MM.1S (cell line): ENCODE measurements around the gene NSD1.
"Not testable (repeated sequence)": the region's sequence is repeated elsewhere in the genome, so short reads cannot be mapped to it uniquely, and the experiment has no call there.

Experiments used
- DNase-seq: peaks from one replicate; pipeline ENCODE4 v3.0.0-alpha.2; 2015
- H2AFZ ChIP-seq: fragments of 300-600 bp; sonication (generic); 2 replicates; pipeline ENCODE4 v1.6.0; 2016; ENCODE audit warnings: antibody characterized with exemption, low read length
- H3F3A ChIP-seq: fragments of 300-600 bp; sonication (generic); 2 replicates; pipeline ENCODE4 v1.6.1; 2016; ENCODE audit warnings: mild to moderate bottlenecking, antibody characterized with exemption, low read length, moderate library complexity, mixed read lengths; ENCODE audit not compliant: insufficient read depth
- H3K27ac ChIP-seq: fragments of 300-600 bp; sonication (generic); 2 replicates; pipeline ENCODE4 v1.5.1; 2016; ENCODE audit warnings: mild to moderate bottlenecking, low read length
- H3K27me3 ChIP-seq: fragments of 300-600 bp; sonication (generic); replicated peaks from 2 replicates; pipeline ENCODE4 v1.6.0; 2016; ENCODE audit warnings: low read length; ENCODE audit not compliant: insufficient read depth
- H3K36me3 ChIP-seq: fragments of 300-600 bp; sonication (generic); replicated peaks from 2 replicates; pipeline ENCODE4 v1.6.1; 2016; ENCODE audit warnings: mild to moderate bottlenecking, low read length, mixed read lengths; ENCODE audit not compliant: insufficient read depth
- H3K4me1 ChIP-seq: fragments of 300-600 bp; sonication (generic); 2 replicates; pipeline ENCODE4 v1.6.1; 2016; ENCODE audit warnings: low read length, mixed read lengths
- H3K4me2 ChIP-seq: fragments of 300-600 bp; sonication (generic); 2 replicates; pipeline ENCODE4 v1.6.0; 2016; ENCODE audit warnings: low read depth, low read length
- H3K4me3 ChIP-seq: fragments of 300-600 bp; sonication (generic); 2 replicates; pipeline ENCODE4 v1.5.1; 2016; ENCODE audit warnings: low read length, mixed read lengths
- H3K79me2 ChIP-seq: fragments of 300-600 bp; sonication (generic); 2 replicates; pipeline ENCODE4 v1.6.1; 2016; ENCODE audit warnings: mixed run types, low read length, mixed read lengths
- H3K9ac ChIP-seq: fragments of 300-600 bp; sonication (generic); 2 replicates; pipeline ENCODE4 v1.6.1; 2016; ENCODE audit warnings: low read length, mixed read lengths
- H3K9me2 ChIP-seq: fragments of 300-600 bp; sonication (generic); replicated peaks from 2 replicates; pipeline ENCODE4 v1.6.1; 2016; ENCODE audit warnings: mild to moderate bottlenecking, low read length, mixed read lengths; ENCODE audit not compliant: insufficient read depth
- H3K9me3 ChIP-seq: fragments of 300-600 bp; sonication (generic); replicated peaks from 2 replicates; pipeline ENCODE4 v1.6.1; 2016; ENCODE audit warnings: mild to moderate bottlenecking, low read length, mixed read lengths; ENCODE audit not compliant: insufficient read depth
- H4K20me1 ChIP-seq: fragments of 300-600 bp; sonication (generic); 2 replicates; pipeline ENCODE4 v1.6.1; 2016; ENCODE audit warnings: mild to moderate bottlenecking, low read length, moderate library complexity, mixed read lengths; ENCODE audit not compliant: insufficient read depth
- EZH2 ChIP-seq: fragments of 300-600 bp; sonication (generic); optimal IDR thresholded peaks from 2 replicates; pipeline ENCODE3; 2017; ENCODE audit warnings: low read depth, mild to moderate bottlenecking, antibody characterized with exemption, low read length, mixed read lengths
- EZH2phosphoT487 ChIP-seq: fragments of 300-600 bp; sonication (generic); IDR thresholded peaks from 2 replicates; pipeline ENCODE4 v1.6.1; 2018; ENCODE audit warnings: antibody characterized with exemption, low read length
- TF ChIP-seq, protein P1 (sequence below): fragments of 300-600 bp; sonication (generic); IDR thresholded peaks from 2 replicates; pipeline ENCODE4 v1.5.1; 2016; ENCODE audit warnings: antibody characterized with exemption, low read length, mixed read lengths

NSD1 gene

DNA sequence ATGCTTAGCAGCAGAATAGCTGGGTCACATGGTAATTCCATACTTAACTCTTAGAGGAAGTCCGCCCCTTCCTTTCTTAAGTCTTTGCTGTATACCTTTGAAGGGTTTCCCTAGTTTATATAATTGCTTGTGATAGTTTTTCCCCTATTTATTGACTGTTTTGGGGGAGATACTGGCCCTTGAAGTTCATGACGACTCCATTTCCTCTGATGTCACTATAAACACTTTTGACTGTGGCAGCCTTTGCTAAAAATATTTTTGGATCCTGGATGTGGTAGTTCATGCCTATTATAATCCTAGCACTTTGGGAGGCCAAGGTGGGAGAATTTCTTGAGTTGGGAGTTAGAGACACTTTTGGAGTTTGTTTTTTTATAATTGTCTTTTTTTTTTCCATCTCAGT lies 38.4 kb downstream of the NSD1 start:
- no peaks in the 10 kb centered on the region for H3F3A ChIP-seq
- no peaks in the 10 kb centered on the region for H4K20me1 ChIP-seq
- no peaks in the 10 kb centered on the region for H3K36me3 ChIP-seq
- DNase-seq, result no peak
- TF ChIP-seq, protein P1, sequence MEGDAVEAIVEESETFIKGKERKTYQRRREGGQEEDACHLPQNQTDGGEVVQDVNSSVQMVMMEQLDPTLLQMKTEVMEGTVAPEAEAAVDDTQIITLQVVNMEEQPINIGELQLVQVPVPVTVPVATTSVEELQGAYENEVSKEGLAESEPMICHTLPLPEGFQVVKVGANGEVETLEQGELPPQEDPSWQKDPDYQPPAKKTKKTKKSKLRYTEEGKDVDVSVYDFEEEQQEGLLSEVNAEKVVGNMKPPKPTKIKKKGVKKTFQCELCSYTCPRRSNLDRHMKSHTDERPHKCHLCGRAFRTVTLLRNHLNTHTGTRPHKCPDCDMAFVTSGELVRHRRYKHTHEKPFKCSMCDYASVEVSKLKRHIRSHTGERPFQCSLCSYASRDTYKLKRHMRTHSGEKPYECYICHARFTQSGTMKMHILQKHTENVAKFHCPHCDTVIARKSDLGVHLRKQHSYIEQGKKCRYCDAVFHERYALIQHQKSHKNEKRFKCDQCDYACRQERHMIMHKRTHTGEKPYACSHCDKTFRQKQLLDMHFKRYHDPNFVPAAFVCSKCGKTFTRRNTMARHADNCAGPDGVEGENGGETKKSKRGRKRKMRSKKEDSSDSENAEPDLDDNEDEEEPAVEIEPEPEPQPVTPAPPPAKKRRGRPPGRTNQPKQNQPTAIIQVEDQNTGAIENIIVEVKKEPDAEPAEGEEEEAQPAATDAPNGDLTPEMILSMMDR, result no peak
- TF ChIP-seq EZH2phosphoT487, result no peak
- no peak for TF ChIP-seq EZH2
- no peak overlapping the region for H3K9ac ChIP-seq
- no peak overlapping the region for H3K4me3 ChIP-seq
- no peak overlapping the region for H3K4me2 ChIP-seq
- H3K9me2 ChIP-seq, result no peaks in the 10 kb centered on the region
- H3K9me3 ChIP-seq, result no peaks in the 10 kb centered on the region
- H3K27ac ChIP-seq, result no peak overlapping the region
- no peaks in the 10 kb centered on the region for H3K27me3 ChIP-seq
- no peaks in the 10 kb centered on the region for H3K4me1 ChIP-seq
- peaks cover 48% of the 10 kb centered on the region for H3K79me2 ChIP-seq
- no peak overlapping the region for H2AFZ ChIP-seq

DNA sequence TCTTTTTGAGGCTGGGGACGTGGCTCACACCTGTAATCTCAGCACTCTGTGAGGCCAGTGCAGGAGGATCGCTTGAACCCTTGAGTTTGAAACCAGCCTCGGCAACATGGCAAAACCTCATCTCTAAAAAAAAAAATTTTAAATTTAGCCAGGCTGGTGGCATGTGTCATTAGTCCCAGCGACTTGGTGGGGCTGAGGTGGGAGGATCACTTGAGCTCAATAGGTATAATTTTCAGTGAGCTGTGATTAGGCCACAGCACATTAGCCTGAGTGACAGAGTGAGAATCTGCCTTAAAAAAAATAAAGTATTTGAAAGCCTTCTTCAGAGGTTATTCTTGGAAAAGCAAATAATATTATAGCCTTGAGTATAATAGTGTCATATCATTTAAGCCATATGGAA lies 41.8 kb downstream of the NSD1 start:
- DNase-seq, result no peak
- Histone ChIP-seq H3F3A (no peaks in the 10 kb centered on the region), H2AFZ (no peak overlapping the region), H3K4me2 (no peak overlapping the region), H3K9me3 (no peaks in the 10 kb centered on the region), H3K27ac (no peak overlapping the region), H3K79me2 (peaks cover 53% of the 10 kb centered on the region), H3K36me3 (no peaks in the 10 kb centered on the region), H3K4me1 (no peaks in the 10 kb centered on the region), H4K20me1 (no peaks in the 10 kb centered on the region; the same call in 1 of the 2 replicates), H3K4me3 (no peak overlapping the region), H3K27me3 (no peaks in the 10 kb centered on the region), H3K9me2 (no peaks in the 10 kb centered on the region), H3K9ac (no peak overlapping the region)
- TF ChIP-seq EZH2phosphoT487, result no peak
- no peak for TF ChIP-seq EZH2
- TF ChIP-seq, protein P1, result no peak

GRCh38 chr5:177176175-177176711 lies 42.7 kb downstream of the NSD1 start:
- Histone ChIP-seq H3K4me1 (no peaks in the 10 kb centered on the region), H2AFZ (no peak overlapping the region), H3K79me2 (peaks cover 57% of the 10 kb centered on the region), H3K27ac (no peak overlapping the region), H3K4me3 (no peak overlapping the region), H3K9ac (no peak overlapping the region), H3K27me3 (no peaks in the 10 kb centered on the region), H3K36me3 (no peaks in the 10 kb centered on the region), H3K9me2 (no peaks in the 10 kb centered on the region), H3F3A (no peaks in the 10 kb centered on the region), H4K20me1 (no peaks in the 10 kb centered on the region; the same call in 1 of the 2 replicates), H3K9me3 (no peaks in the 10 kb centered on the region), H3K4me2 (no peak overlapping the region)
- TF ChIP-seq EZH2phosphoT487 (no peak), EZH2 (no peak)
- TF ChIP-seq, protein P1, result no peak
- no peak for DNase-seq

GRCh38 chr5:177177847-177178437 lies 44.4 kb downstream of the NSD1 start:
- H3K79me2 ChIP-seq, result peaks cover 45% of the 10 kb centered on the region
- H3F3A ChIP-seq, H2AFZ ChIP-seq, H3K9ac ChIP-seq, H3K4me3 ChIP-seq, H3K27me3 ChIP-seq, H3K9me2 ChIP-seq, H3K4me1 ChIP-seq, H3K36me3 ChIP-seq, H4K20me1 ChIP-seq, DNase-seq, H3K9me3 ChIP-seq, H3K27ac ChIP-seq, H3K4me2 ChIP-seq: not testable (repeated sequence)
